ENCODE data around the gene PCDH8. TPM values are rescaled to one million over a fixed set of nuclear protein-coding genes. Genes with fewer than 3 reads are reported as not detected.
A peak's percentile ranks its signal among the peaks of the same experiment; 100 is the strongest.

Gene PCDH8
- total and polyA plus RNA-seq, 2 experiments from 2014 or later, result 0.36 to 1.7 TPM

GRCh38 chr13:52810011-52810410, 38.4 kb downstream of the PCDH8 start (continued):
- no peak for TF ChIP-seq ZNF462 (CRISPR knock-in tag; IDR thresholded peaks at IDR 0.05)
- TF ChIP-seq EZH2phosphoT487 (IDR thresholded peaks at IDR 0.05; ENCODE audit: unreplicated experiment), result no peak
- TF ChIP-seq EZH2 (IDR thresholded peaks at IDR 0.05; ENCODE audit: low read depth, unreplicated experiment), result no peak

GRCh38 chr13:52809310-52809769, 39.1 kb downstream of the PCDH8 start:
- no peaks in the 10 kb centered on the region for H3F3A ChIP-seq (replicated peaks; ENCODE audit: low read depth)
- peaks cover 6% of the 10 kb centered on the region; the same call in 1 of the 3 replicates for H3K9me3 Mint-ChIP-seq
- peaks cover 4% of the 10 kb centered on the region for H3K27me3 Mint-ChIP-seq (ENCODE audit: insufficient read depth, low read depth, poor library complexity)
- no peaks in the 10 kb centered on the region for H3K36me3 ChIP-seq (ENCODE audit: insufficient read depth)
- no peaks in the 10 kb centered on the region for H3K79me2 ChIP-seq (replicated peaks; ENCODE audit: insufficient read depth)
- no peak overlapping the region for H3K4me3 Mint-ChIP-seq
- no peak overlapping the region for H3K4me2 ChIP-seq
- peaks cover 13% of the 10 kb centered on the region for H3K4me1 Mint-ChIP-seq
- 0 out of 2 replicates have a peak, but pooled peaks cover 4% of the 10 kb centered on the region for H3K9me2 ChIP-seq (ENCODE audit: insufficient read depth)
- ATAC-seq (peak; percentile 97), DNase-seq (ENCODE audit: low spot score) (peak; percentile 86)
- H3K4me1 ChIP-seq (ENCODE audit: insufficient read depth), result no peaks in the 10 kb centered on the region
- H2AFZ ChIP-seq, result no peak overlapping the region
- H3K27ac ChIP-seq (ENCODE audit: low read depth), result no peak overlapping the region
- peaks cover 6% of the 10 kb centered on the region; the same call in 1 of the 3 replicates for H3K36me3 Mint-ChIP-seq (ENCODE audit: low read depth)
- no peaks in the 10 kb centered on the region for H3K27me3 ChIP-seq (ENCODE audit: insufficient read depth)
- H3K27ac Mint-ChIP-seq, result no peak overlapping the region
- H4K20me1 ChIP-seq (replicated peaks; ENCODE audit: insufficient read depth), result no peaks in the 10 kb centered on the region
- TF ChIP-seq CTCF (conservative IDR thresholded peaks at IDR 0.05; ENCODE audit: low read depth in 2 of 2) (peak; percentile 83 to 96), JUNB (IDR thresholded peaks at IDR 0.05; ENCODE audit: unreplicated experiment) (no peak), ZNF462 (CRISPR knock-in tag; IDR thresholded peaks at IDR 0.05) (no peak)
- H3K4me3 ChIP-seq, result no peak overlapping the region
